HepG2 (cell line): ENCODE data around the gene ICAM5. TPM values are rescaled to one million over a fixed set of nuclear protein-coding genes. Genes with fewer than 3 reads are reported as not detected.
A peak's percentile ranks its signal among the peaks of the same experiment; 100 is the strongest.

Experiments
- AKAP8 ChIP-seq: sonication (generic); formaldehyde crosslinking; IDR thresholded peaks from 2 replicates; pipeline ENCODE4 v1.5.1; 2020; ENCODE audit warnings: mild to moderate bottlenecking, missing genetic modification reagents
- ARHGAP35 ChIP-seq: sonication (generic); formaldehyde crosslinking; IDR thresholded peaks from 2 replicates; pipeline ENCODE4 v1.9.0; 2022; ENCODE audit warnings: mild to moderate bottlenecking, inconsistent platforms, moderate library complexity, missing genetic modification reagents, borderline replicate concordance
- ARNT2 ChIP-seq: sonication (generic); formaldehyde crosslinking; IDR thresholded peaks from 2 replicates; pipeline ENCODE4 v1.8.0; 2022; ENCODE audit warnings: mild to moderate bottlenecking, low read depth, missing genetic modification reagents, moderate library complexity
- BHLHE40 ChIP-seq: IDR thresholded peaks from 2 replicates; pipeline ENCODE4 v1.6.1; 2011; ENCODE audit warnings: low read length, improper control_type of control experiment
- EZH2 ChIP-seq: conservative IDR thresholded peaks from 2 replicates; pipeline ENCODE4 v1.6.1; 2012; ENCODE audit warnings: mild to moderate bottlenecking, low read depth, low read length, moderate library complexity
- MEIS2 ChIP-seq: sonication (generic); formaldehyde crosslinking; IDR thresholded peaks from 2 replicates; pipeline ENCODE4 v1.9.0; 2021; ENCODE audit warnings: mild to moderate bottlenecking, missing genetic modification reagents
- PAF1 ChIP-seq: IDR thresholded peaks from 2 replicates; pipeline ENCODE4 v1.6.1; 2016; ENCODE audit warnings: missing genetic modification reagents, missing compliant biosample characterization
- SIX4 ChIP-seq: sonication (generic); formaldehyde crosslinking; IDR thresholded peaks from 2 replicates; pipeline ENCODE4 v1.4.0; 2020; ENCODE audit warnings: missing genetic modification reagents
- TEAD2 ChIP-seq: sonication (generic); formaldehyde crosslinking; IDR thresholded peaks from 2 replicates; pipeline ENCODE4 v1.9.0; 2021; ENCODE audit warnings: missing genetic modification reagents
- TGIF2 ChIP-seq: IDR thresholded peaks from 2 replicates; pipeline ENCODE4 v1.6.1; 2016; ENCODE audit warnings: control low read depth, missing compliant biosample characterization
- ZC3H4 ChIP-seq: sonication (generic); formaldehyde crosslinking; IDR thresholded peaks from 2 replicates; pipeline ENCODE4 v1.4.0; 2020; ENCODE audit warnings: missing genetic modification reagents, borderline replicate concordance
- ZNF263 ChIP-seq: sonication (generic); formaldehyde crosslinking; IDR thresholded peaks from 2 replicates; pipeline ENCODE4 v1.4.0; 2020; ENCODE audit warnings: missing genetic modification reagents
- ZNF432 ChIP-seq: sonication (generic); formaldehyde crosslinking; IDR thresholded peaks from 2 replicates; pipeline ENCODE4 v1.5.0; 2020; ENCODE audit warnings: missing genetic modification reagents, mild to moderate bottlenecking, borderline replicate concordance
- ZNF589 ChIP-seq: sonication (generic); formaldehyde crosslinking; conservative IDR thresholded peaks from 2 replicates; pipeline ENCODE4 v1.8.0; 2022; ENCODE audit warnings: mild to moderate bottlenecking, moderate library complexity, missing genetic modification reagents
- polyA plus RNA-seq, 8 experiments: library from polyadenylated mRNA; depleted of rRNA in 3 of 8; stranded (reverse) in 7 of 8; unstranded in 1 of 8; fragments of >200 nt; fragmentation: Illumina TruSeq in 4 of 8; extraction: Trizol in 4 of 8; gene quantifications; 2 replicates each; pipeline versions ENCODE4 v1.2.1 to v1.2.3, GENCODE V29; 2011 to 2016; ENCODE audit warnings: low read depth in 4 of 8, missing spikeins in 1 of 8, mixed read lengths in 1 of 8; ENCODE audit not compliant: insufficient read depth in 1 of 8
- total RNA-seq, 5 experiments: library from RNA; depleted of rRNA; stranded (reverse); fragments of >200 nt; fragmentation: Illumina TruSeq; extraction: Trizol; gene quantifications; 2 replicates each; pipeline ENCODE4 v1.2.3, GENCODE V29; 2016; ENCODE audit warnings: low read depth in 1 of 5
- TF ChIP-seq, protein P1 (sequence below): sonication (generic); formaldehyde crosslinking; IDR thresholded peaks from 2 replicates; pipeline ENCODE4 v1.4.0; 2020; ENCODE audit warnings: mild to moderate bottlenecking, missing genetic modification reagents, borderline replicate concordance
- TF ChIP-seq, protein P2 (sequence below): sonication (generic); formaldehyde crosslinking; IDR thresholded peaks from 2 replicates; pipeline ENCODE4 v1.4.0; 2020; ENCODE audit warnings: mild to moderate bottlenecking, missing genetic modification reagents
- TF ChIP-seq, protein P3 (sequence below): sonication (generic); formaldehyde crosslinking; IDR thresholded peaks from 2 replicates; pipeline ENCODE4 v1.4.0; 2020; ENCODE audit warnings: missing genetic modification reagents, borderline replicate concordance
- TF ChIP-seq, protein P4 (sequence below): sonication (generic); formaldehyde crosslinking; IDR thresholded peaks from 2 replicates; pipeline ENCODE4 v1.4.0; 2020; ENCODE audit warnings: missing genetic modification reagents

The ICAM5 gene
- total and polyA plus RNA-seq, 2 of the 13 experiments (the other 11 are each of a cell fraction or from before 2014, with no cell fraction given) = 0.46 to 1.6 TPM

DNA sequence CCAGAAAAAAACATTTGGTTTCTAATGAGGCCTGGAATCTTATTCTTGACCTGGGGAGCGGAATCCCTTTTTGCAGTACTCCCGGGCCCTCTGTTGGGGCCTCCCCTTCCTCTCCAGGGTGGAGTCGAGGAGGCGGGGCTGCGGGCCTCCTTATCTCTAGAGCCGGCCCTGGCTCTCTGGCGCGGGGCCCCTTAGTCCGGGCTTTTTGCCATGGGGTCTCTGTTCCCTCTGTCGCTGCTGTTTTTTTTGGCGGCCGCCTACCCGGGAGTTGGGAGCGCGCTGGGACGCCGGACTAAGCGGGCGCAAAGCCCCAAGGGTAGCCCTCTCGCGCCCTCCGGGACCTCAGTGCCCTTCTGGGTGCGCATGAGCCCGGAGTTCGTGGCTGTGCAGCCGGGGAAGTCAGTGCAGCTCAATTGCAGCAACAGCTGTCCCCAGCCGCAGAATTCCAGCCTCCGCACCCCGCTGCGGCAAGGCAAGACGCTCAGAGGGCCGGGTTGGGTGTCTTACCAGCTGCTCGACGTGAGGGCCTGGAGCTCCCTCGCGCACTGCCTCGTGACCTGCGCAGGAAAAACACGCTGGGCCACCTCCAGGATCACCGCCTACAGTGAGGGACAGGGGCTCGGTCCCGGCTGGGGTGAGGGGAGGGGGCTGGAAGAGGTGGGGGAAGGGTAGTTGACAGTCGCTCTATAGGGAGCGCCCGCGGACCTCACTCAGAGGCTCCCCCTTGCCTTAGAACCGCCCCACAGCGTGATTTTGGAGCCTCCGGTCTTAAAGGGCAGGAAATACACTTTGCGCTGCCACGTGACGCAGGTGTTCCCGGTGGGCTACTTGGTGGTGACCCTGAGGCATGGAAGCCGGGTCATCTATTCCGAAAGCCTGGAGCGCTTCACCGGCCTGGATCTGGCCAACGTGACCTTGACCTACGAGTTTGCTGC lies 2.7 kb upstream of the ICAM5 start, which contains the start of gene ICAM4 (continued):
- TF ChIP-seq, protein P1, sequence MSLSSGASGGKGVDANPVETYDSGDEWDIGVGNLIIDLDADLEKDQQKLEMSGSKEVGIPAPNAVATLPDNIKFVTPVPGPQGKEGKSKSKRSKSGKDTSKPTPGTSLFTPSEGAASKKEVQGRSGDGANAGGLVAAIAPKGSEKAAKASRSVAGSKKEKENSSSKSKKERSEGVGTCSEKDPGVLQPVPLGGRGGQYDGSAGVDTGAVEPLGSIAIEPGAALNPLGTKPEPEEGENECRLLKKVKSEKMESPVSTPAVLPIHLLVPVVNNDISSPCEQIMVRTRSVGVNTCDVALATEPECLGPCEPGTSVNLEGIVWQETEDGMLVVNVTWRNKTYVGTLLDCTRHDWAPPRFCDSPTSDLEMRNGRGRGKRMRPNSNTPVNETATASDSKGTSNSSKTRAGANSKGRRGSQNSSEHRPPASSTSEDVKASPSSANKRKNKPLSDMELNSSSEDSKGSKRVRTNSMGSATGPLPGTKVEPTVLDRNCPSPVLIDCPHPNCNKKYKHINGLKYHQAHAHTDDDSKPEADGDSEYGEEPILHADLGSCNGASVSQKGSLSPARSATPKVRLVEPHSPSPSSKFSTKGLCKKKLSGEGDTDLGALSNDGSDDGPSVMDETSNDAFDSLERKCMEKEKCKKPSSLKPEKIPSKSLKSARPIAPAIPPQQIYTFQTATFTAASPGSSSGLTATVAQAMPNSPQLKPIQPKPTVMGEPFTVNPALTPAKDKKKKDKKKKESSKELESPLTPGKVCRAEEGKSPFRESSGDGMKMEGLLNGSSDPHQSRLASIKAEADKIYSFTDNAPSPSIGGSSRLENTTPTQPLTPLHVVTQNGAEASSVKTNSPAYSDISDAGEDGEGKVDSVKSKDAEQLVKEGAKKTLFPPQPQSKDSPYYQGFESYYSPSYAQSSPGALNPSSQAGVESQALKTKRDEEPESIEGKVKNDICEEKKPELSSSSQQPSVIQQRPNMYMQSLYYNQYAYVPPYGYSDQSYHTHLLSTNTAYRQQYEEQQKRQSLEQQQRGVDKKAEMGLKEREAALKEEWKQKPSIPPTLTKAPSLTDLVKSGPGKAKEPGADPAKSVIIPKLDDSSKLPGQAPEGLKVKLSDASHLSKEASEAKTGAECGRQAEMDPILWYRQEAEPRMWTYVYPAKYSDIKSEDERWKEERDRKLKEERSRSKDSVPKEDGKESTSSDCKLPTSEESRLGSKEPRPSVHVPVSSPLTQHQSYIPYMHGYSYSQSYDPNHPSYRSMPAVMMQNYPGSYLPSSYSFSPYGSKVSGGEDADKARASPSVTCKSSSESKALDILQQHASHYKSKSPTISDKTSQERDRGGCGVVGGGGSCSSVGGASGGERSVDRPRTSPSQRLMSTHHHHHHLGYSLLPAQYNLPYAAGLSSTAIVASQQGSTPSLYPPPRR (CRISPR knock-in tag) = peak; percentile 5
- 0 out of 2 replicates have a peak, but pooled peaks have one; percentile 47 for TF ChIP-seq AKAP8 (CRISPR knock-in tag)
- TF ChIP-seq ARNT2 (CRISPR knock-in tag) = peak; percentile 34; the same call in 1 of the 2 replicates
- peak; percentile 51; the same call in 1 of the 2 replicates for TF ChIP-seq PAF1 (CRISPR knock-in tag)
- TF ChIP-seq ZNF432 (CRISPR knock-in tag) = no peak
- no peak for TF ChIP-seq BHLHE40
- 0 out of 2 replicates have a peak, but pooled peaks have one; percentile 73 for TF ChIP-seq ZC3H4 (CRISPR knock-in tag)
- TF ChIP-seq, protein P2, sequence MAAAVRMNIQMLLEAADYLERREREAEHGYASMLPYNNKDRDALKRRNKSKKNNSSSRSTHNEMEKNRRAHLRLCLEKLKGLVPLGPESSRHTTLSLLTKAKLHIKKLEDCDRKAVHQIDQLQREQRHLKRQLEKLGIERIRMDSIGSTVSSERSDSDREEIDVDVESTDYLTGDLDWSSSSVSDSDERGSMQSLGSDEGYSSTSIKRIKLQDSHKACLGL = no peak; the same call in 1 of the 2 replicates
- TF ChIP-seq, protein P3, sequence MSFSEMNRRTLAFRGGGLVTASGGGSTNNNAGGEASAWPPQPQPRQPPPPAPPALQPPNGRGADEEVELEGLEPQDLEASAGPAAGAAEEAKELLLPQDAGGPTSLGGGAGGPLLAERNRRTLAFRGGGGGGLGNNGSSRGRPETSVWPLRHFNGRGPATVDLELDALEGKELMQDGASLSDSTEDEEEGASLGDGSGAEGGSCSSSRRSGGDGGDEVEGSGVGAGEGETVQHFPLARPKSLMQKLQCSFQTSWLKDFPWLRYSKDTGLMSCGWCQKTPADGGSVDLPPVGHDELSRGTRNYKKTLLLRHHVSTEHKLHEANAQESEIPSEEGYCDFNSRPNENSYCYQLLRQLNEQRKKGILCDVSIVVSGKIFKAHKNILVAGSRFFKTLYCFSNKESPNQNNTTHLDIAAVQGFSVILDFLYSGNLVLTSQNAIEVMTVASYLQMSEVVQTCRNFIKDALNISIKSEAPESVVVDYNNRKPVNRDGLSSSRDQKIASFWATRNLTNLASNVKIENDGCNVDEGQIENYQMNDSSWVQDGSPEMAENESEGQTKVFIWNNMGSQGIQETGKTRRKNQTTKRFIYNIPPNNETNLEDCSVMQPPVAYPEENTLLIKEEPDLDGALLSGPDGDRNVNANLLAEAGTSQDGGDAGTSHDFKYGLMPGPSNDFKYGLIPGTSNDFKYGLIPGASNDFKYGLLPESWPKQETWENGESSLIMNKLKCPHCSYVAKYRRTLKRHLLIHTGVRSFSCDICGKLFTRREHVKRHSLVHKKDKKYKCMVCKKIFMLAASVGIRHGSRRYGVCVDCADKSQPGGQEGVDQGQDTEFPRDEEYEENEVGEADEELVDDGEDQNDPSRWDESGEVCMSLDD (CRISPR knock-in tag) = 0 out of 2 replicates have a peak, but pooled peaks have one; percentile 19
- TF ChIP-seq TEAD2 = no peak
- peak; percentile 6; the same call in 1 of the 2 replicates for TF ChIP-seq MEIS2
- TF ChIP-seq ZNF263 (CRISPR knock-in tag) = no peak
- no peak for TF ChIP-seq TGIF2 (CRISPR knock-in tag)
- TF ChIP-seq SIX4 (CRISPR knock-in tag) = no peak
- TF ChIP-seq EZH2 = no peak
- TF ChIP-seq ARHGAP35 = 0 out of 2 replicates have a peak, but pooled peaks have one; percentile 50
- TF ChIP-seq, protein P4, sequence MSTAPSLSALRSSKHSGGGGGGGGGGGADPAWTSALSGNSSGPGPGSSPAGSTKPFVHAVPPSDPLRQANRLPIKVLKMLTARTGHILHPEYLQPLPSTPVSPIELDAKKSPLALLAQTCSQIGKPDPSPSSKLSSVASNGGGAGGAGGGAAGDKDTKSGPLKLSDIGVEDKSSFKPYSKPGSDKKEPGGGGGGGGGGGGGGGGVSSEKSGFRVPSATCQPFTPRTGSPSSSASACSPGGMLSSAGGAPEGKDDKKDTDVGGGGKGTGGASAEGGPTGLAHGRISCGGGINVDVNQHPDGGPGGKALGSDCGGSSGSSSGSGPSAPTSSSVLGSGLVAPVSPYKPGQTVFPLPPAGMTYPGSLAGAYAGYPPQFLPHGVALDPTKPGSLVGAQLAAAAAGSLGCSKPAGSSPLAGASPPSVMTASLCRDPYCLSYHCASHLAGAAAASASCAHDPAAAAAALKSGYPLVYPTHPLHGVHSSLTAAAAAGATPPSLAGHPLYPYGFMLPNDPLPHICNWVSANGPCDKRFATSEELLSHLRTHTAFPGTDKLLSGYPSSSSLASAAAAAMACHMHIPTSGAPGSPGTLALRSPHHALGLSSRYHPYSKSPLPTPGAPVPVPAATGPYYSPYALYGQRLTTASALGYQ (CRISPR knock-in tag) = peak; percentile 53; the same call in 1 of the 2 replicates
- no peak for TF ChIP-seq ZNF589 (CRISPR knock-in tag)
